ENCODE measurements around the gene INSIG1. TPM values are rescaled to one million over a fixed set of nuclear protein-coding genes. Genes with fewer than 3 reads are reported as not detected.

The INSIG1 gene
- total RNA-seq, 1 donor from 2014 or later: 63.6 TPM

- H3K27me3 ChIP-seq: no peaks in the 10 kb centered on the region
- no peak for DNase-seq (ENCODE audit: extremely low spot score in 2 of 2)
- H3K4me1 ChIP-seq: peaks cover 21% of the 10 kb centered on the region
- no peak for TF ChIP-seq CTCF (IDR thresholded peaks at IDR 0.05)
- no peak for TF ChIP-seq POLR2A (IDR thresholded peaks at IDR 0.05)
- peak; percentile 35 to 74 for TF ChIP-seq POLR2AphosphoS5 (IDR thresholded peaks at IDR 0.05; ENCODE audit: insufficient read depth in 1 of 2, low read depth in 1 of 2)
- intact Hi-C loops (cut with DNase I): no loop called here
- H3K9me3 ChIP-seq: no peaks in the 10 kb centered on the region
- no peaks in the 10 kb centered on the region for H3K36me3 ChIP-seq
- H3K4me3 ChIP-seq: peak overlapping the region; percentile 16 to 19
- peak overlapping the region; percentile 82 for H3K27ac ChIP-seq
These were observed 40.0 kb upstream of the INSIG1 start for GRCh38 chr7:155257482-155258225.

- Histone ChIP-seq H3K9me3 (no peaks in the 10 kb centered on the region), H3K4me3 (peak overlapping the region in 1 of 2 donors; percentile 19), H3K4me1 (peaks cover 21% of the 10 kb centered on the region), H3K36me3 (no peaks in the 10 kb centered on the region), H3K27ac (peak overlapping the region; percentile 82), H3K27me3 (no peaks in the 10 kb centered on the region)
- TF ChIP-seq POLR2A (IDR thresholded peaks at IDR 0.05): no peak
- peak in 1 of 2 donors; percentile 16 for TF ChIP-seq POLR2AphosphoS5 (IDR thresholded peaks at IDR 0.05; ENCODE audit: insufficient read depth in 1 of 2, low read depth in 1 of 2)
- intact Hi-C loops (cut with DNase I): no loop called here
- DNase-seq (ENCODE audit: extremely low spot score in 2 of 2): no peak
These were observed 39.5 kb upstream of the INSIG1 start for GRCh38 chr7:155258226-155258560.

GRCh38 chr7:155259866-155260497 lies 37.7 kb upstream of the INSIG1 start:
- H3K36me3 ChIP-seq: no peaks in the 10 kb centered on the region
- DNase-seq (ENCODE audit: extremely low spot score in 2 of 2): no peak
- no peaks in the 10 kb centered on the region for H3K9me3 ChIP-seq
- no peaks in the 10 kb centered on the region for H3K27me3 ChIP-seq
- H3K4me3 ChIP-seq: no peak overlapping the region
- TF ChIP-seq POLR2AphosphoS5 (IDR thresholded peaks at IDR 0.05; ENCODE audit: insufficient read depth in 1 of 2, low read depth in 1 of 2): no peak
- no peak for TF ChIP-seq POLR2A (IDR thresholded peaks at IDR 0.05)
- TF ChIP-seq CTCF (IDR thresholded peaks at IDR 0.05): no peak
- peaks cover 21% of the 10 kb centered on the region for H3K4me1 ChIP-seq
- intact Hi-C loops (cut with DNase I): no loop called here
- no peak overlapping the region for H3K27ac ChIP-seq

GRCh38 chr7:155260498-155260872 lies 37.2 kb upstream of the INSIG1 start:
- Histone ChIP-seq H3K4me1 (peaks cover 21% of the 10 kb centered on the region), H3K27me3 (no peaks in the 10 kb centered on the region), H3K4me3 (no peak overlapping the region), H3K9me3 (no peaks in the 10 kb centered on the region), H3K27ac (no peak overlapping the region), H3K36me3 (no peaks in the 10 kb centered on the region)
- TF ChIP-seq POLR2AphosphoS5 (IDR thresholded peaks at IDR 0.05; ENCODE audit: insufficient read depth in 1 of 2, low read depth in 1 of 2) (no peak), POLR2A (IDR thresholded peaks at IDR 0.05) (no peak), CTCF (IDR thresholded peaks at IDR 0.05) (no peak)
- DNase-seq (ENCODE audit: extremely low spot score in 2 of 2): no peak
- intact Hi-C loops (cut with DNase I): no loop called here

- no peaks in the 10 kb centered on the region for H3K27me3 ChIP-seq
- H3K36me3 ChIP-seq: no peaks in the 10 kb centered on the region
- no peak overlapping the region for H3K4me3 ChIP-seq
- H3K27ac ChIP-seq: no peak overlapping the region
- H3K4me1 ChIP-seq: peaks cover 21% of the 10 kb centered on the region
- TF ChIP-seq CTCF (IDR thresholded peaks at IDR 0.05): no peak
- TF ChIP-seq POLR2A (IDR thresholded peaks at IDR 0.05): no peak
- no peak for TF ChIP-seq POLR2AphosphoS5 (IDR thresholded peaks at IDR 0.05; ENCODE audit: insufficient read depth in 1 of 2, low read depth in 1 of 2)
- intact Hi-C loops (cut with DNase I): no loop called here
- no peak for DNase-seq (ENCODE audit: extremely low spot score in 2 of 2)
- no peaks in the 10 kb centered on the region for H3K9me3 ChIP-seq
These were observed 36.4 kb upstream of the INSIG1 start for GRCh38 chr7:155261031-155261985.
